DMS153 treated with DMSO at 0.1 percent for 48 hours (cell line): Measurements from ENCODE around the gene GNB4.

Experiments used
- DNase-seq: peaks from one replicate; lab custom pipeline; 2025; ENCODE audit not compliant: unreplicated experiment; lab: John Stamatoyannopoulos, UW

GNB4 gene

DNA sequence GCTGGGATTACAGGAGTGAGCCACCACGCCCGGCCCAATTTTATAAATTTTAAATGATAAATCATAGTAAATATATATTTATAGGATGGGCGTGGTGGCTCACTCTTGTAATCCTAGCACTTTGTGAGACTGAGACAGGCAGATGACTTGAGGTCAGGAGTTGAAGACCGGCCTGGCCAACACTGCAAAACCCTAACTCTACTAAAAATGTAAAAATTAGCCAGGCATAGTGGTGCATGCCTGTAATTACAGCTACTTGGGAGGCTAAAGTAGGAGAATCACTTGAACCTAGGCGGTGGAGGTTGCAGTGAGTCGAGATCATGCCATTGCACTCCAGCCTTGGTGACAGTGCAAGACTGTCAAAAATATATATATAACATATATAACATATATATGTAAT is 77.3 kb downstream of the GNB4 start:
- no peak for DNase-seq

DNA sequence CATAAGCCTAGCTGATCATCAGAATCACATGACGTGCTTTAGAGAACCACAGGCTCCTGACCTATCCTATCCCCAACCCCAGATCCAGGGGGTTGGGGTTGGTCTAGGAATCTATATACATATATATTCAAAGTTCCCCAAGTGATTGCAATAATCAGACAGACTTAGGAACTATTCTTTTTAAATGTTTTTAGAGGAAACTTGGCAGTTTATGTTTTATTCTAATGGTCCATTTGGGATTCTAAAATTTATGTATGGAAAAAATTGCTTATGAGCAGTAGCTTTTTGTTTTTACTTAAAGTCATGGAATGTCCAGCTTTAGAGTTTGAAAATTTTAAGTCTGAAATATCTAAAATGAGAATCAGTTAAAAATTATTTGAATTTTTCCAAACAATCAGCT is 81.6 kb downstream of the GNB4 start:
- DNase-seq: no peak

DNA sequence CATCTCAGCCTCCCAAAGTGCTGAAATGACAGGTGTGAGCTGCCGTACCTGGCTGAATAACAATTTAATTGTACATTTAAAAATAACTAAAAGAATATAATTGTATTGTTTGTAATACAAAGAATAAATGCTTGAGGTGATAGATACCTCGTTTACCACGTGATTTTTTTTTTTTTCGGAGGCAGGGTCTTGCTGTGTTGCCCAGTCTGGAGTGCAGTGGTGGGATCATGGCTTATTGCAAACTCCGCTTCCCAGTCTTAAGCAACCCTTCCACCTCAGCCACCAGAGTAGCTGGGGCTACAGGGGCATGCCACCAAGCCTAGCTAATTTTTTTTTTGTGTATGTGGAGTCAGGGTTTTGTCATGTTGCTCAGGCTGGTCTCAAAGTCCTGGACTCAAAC is 87.9 kb downstream of the GNB4 start:
- DNase-seq: no peak

DNA sequence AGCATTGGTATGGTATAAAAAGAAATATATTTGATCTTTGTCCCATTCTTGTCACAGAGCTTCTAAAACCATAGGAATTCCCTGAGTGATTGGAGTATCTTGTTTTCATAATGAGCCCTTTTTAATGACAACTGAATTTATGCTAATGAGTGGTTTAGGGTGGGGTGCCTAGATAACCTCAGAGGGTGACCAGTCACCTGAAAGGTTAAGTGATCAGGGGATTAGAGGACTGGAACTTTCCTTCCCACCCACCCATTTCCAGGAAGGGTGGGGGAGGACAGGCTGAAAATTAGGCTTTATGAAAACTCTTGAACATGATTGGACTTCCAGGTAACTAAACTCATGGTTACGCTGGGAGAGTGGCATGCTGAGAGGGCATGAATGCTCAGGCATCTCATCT is 95.3 kb downstream of the GNB4 start:
- DNase-seq: no peak

DNA sequence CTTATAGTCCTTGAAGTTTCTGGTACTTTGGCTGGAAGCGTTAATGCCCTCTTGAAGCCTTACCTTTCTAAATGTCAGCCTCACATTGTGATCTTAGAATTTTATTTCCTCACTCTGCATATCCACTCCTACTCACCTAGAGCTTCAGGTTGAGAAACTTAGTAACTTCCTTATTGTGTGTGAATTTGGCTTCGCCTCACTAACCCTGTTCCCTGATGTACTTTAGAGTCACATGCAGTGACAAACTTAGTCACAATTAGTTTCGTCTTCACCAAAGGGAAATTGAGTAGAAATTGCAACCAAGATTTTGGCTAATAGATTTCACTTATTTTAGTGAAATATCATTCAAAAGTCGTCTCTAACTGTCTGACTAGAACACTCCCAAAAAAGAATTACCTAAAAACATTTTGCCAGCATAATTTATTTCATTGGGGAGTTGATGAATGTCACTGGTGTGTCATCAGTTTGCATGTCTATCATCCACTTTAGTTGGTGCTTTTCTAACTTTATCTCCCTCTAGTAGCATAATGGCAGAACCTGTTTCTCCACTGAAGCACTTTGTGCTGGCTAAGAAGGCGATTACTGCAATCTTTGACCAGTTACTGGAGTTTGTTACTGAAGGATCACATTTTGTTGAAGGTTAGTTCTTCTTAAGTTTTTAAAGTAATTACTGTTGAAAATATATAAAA is 102.8 kb downstream of the GNB4 start:
- no peak for DNase-seq

DNA sequence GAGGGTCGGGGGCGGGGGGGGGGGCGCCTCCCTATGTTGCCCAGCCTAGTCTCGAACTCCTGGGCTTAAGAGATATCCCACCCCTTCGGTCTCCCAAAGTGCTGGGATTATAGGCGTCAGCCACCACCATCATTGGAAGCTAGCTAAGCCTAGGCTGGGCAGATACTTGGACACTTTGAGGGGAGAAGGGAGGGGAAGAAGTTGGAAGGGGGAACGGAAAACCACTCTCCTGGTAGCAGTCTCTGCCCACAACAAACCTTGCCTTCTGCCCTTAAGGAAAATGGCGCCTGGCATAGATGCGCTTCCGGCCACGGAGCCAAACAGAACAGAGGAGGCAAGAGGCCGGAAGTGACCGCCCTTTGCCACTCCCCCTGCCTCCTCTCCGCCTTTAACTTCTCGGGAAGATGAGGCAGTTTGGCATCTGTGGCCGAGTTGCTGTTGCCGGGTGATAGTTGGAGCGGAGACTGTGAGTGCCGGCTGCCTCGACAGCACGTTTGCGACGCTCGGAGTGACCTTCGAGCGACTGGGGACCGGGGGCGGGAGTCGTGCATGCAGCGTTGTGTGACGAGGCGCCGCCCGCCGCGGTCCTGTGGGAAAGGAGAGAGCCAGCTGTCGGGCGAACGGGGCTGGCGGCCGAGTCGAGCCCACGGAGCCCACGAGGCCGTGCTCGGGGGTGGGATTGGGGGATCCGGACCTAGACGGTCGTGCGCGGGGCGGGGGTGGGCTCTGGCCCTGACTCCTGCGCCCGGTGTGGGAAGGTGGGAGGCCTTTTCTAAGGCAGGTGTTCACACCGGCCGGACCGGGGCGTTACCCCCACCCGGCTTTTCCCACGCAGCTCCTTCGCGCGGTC is 103.7 kb downstream of the GNB4 start, which contains the start of gene MFN1:
Gene MFN1 (plus strand): TSS at position 365 of the 850 bp plus-strand sequence. CDS start 1,143 bp downstream, outside the sequence.
- DNase-seq: peak; percentile 89
